Ecto neural progenitor cell (in vitro differentiated cells): ENCODE data around the gene SNUPN.

Experiments used
- DNase-seq: peaks from one replicate; pipeline ENCODE4 v3.0.0-alpha.2; 2018; ENCODE audit warnings: low spot score

SNUPN gene

GRCh38 chr15:75654201-75654907 lies 28.8 kb upstream of the SNUPN start:
- DNase-seq, result no peak

- DNase-seq, result no peak
These were observed 27.9 kb upstream of the SNUPN start for GRCh38 chr15:75653347-75653913.

- DNase-seq, result no peak
These were observed 26.5 kb upstream of the SNUPN start for GRCh38 chr15:75651810-75652543.

GRCh38 chr15:75650908-75651809 lies 25.6 kb upstream of the SNUPN start:
- DNase-seq, result no peak

- no peak for DNase-seq
These were observed 24.3 kb upstream of the SNUPN start for GRCh38 chr15:75649848-75650247.

GRCh38 chr15:75649045-75649761 lies 23.7 kb upstream of the SNUPN start:
- DNase-seq, result no peak

- no peak for DNase-seq
These were observed 22.9 kb upstream of the SNUPN start for GRCh38 chr15:75648156-75649000.

GRCh38 chr15:75647370-75648155 lies 22.0 kb upstream of the SNUPN start, which contains the start of gene SNX33:
Gene SNX33 (plus strand): TSS chr15:75647912. CDS start chr15:75649103, 1,191 bp downstream.
- DNase-seq, result peak; percentile 88

- peak; percentile 58 for DNase-seq
These were observed 21.4 kb upstream of the SNUPN start for GRCh38 chr15:75646944-75647364.

- no peak for DNase-seq
These were observed 20.8 kb upstream of the SNUPN start for GRCh38 chr15:75646112-75646943.

- DNase-seq, result no peak
These were observed 18.9 kb upstream of the SNUPN start for GRCh38 chr15:75644376-75644775.

- no peak for DNase-seq
These were observed 16.1 kb upstream of the SNUPN start for GRCh38 chr15:75641603-75642002.

GRCh38 chr15:75641179-75641503 lies 15.6 kb upstream of the SNUPN start:
- no peak for DNase-seq

GRCh38 chr15:75640483-75641178 lies 15.1 kb upstream of the SNUPN start:
- DNase-seq, result no peak

GRCh38 chr15:75639709-75640482 lies 14.4 kb upstream of the SNUPN start, which contains the start of gene IMP3:
Gene IMP3 (minus strand): TSS chr15:75640224. CDS start chr15:75640168, 56 bp downstream.
- peak; percentile 95 for DNase-seq

- DNase-seq, result no peak
These were observed 13.7 kb upstream of the SNUPN start for GRCh38 chr15:75639191-75639708.
